HG02623 (cell line): ENCODE results near the gene UPF1.
"Not testable (repeated sequence)": the region's sequence is repeated elsewhere in the genome, so short reads cannot be mapped to it uniquely, and the experiment has no call there.

Experiments
- ATAC-seq: cut with Tn5 transposase; IDR thresholded peaks from one replicate; pipeline ENCODE4 v1.9.1; 2021; ENCODE audit warnings: moderate library complexity; ENCODE audit not compliant: unreplicated experiment

The UPF1 gene

DNA sequence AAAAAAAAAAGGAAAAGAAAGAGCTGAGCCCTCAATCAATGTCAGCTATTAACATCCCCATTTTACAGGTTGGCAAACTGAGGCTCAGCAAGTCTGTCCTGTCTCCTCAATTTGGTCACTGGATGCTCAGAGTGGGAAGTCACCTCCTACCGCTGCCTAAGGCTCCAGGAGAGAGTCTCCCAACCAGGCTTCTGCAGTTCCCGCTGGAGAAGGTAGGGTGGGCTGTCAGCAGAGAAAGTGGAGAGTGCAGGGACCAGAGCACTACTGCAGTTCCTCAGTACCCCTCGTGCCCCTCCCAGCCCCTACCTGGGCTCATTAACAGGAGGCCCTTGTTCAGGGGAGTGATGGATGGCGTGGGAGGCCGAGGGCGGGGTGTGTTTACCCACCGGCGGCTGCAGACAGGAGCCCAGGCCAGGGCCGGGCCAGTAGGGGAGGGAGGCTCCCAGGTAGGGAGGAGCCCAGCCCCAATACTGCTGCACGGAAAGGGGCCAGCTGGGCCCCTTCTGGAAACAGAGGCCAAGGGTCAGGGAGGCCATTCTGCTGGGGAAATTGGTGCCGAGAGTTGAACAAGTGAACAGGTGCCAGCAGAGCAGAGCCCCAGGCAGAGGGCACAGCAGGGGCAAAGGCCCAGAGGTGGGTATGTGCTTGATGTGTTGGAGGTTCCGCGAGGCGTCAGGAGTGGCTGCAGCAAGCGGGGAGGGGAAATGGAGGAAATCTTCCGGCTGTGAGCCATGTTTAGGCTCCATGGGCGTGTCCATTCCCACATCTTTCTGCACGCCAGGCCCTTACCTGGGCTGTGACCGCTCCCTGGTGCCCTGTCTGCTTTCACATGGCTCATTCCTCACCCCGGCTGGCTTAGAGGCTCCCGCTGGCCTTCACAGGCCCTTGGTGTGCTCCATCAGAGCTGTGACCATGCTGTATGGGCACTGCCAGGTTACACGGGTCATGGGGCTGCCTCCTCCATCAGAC, 33.1 kb upstream of the UPF1 start:
- no peak for ATAC-seq

GRCh38 chr19:18799389-18799970, 32.3 kb upstream of the UPF1 start:
- ATAC-seq: no peak

GRCh38 chr19:18800079-18800478, 31.7 kb upstream of the UPF1 start:
- ATAC-seq: no peak

GRCh38 chr19:18800636-18801035, 31.1 kb upstream of the UPF1 start:
- ATAC-seq: no peak

DNA sequence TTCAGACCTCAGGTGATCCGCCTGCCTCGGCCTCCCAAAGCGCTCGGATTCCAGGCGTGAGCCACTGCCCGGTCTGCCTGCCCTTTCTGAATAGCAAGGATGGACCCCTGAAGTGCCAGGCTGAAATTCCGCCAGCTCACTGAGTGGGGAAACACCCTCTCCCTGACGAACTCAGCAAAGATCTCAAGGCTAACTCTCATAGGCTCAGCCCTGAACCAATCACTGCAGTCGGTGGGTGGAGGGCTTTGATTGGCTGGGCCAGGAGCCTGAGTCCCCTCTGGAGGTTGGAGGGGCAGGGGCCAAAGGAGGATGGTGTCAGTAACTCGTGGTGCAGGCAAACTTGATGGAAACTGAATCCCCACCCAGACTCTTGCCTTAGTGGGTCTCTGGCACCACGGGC, 29.4 kb upstream of the UPF1 start:
- no peak for ATAC-seq

DNA sequence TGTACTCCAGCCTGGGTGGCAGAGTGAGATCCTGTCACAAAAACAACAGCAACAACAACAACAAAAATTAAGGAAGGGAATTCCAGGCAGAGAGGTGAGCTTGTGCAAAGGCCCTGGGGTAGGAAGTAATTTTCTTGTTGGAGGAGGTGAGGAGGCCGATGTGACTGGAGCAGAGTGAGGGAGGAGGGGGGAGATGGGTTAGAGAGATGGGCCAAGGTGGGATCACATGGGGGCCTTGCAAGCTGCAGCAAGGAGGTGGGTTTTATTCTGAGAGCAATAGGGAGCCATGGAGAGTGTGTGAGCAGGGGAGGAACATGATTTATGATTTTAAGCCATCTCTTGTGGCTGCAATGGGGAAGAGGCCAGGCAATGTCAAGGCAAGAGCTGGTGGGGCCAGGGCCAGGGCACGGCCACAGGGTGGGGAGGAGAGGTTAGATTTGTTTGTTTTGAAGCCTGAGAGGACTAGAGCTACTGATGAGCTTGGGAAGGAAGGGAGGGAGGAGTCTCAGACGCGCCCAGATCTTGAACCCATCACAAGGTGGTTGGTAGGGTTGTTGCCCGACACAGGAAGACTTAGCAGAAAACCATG, 28.1 kb upstream of the UPF1 start:
- no peak for ATAC-seq

GRCh38 chr19:18804139-18804601, 27.6 kb upstream of the UPF1 start:
- ATAC-seq: no peak

GRCh38 chr19:18804643-18805042, 27.1 kb upstream of the UPF1 start:
- no peak for ATAC-seq

DNA sequence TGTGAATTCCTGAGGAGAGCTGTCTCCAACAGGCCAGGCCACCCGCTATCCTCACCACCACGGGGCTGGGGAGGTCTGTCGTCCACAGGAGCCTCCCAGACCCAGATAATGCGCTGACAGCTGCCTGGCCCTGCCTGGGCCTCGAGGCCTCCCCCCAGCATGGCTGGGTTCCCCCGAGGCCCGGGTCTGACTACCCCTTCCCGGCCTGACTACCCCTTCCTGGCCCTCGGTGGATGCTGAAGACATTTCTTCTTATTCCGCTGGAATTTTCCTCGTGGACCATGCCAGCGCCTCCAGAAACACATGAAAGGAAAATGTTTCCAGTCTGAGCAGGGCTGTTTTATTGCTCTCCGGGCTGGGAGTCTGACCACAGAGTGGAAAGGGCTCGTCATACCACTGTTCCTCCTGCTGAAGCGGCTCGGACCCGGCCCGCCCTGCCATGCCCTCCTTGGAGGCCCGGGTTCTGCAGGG, 23.9 kb upstream of the UPF1 start:
- ATAC-seq: no peak

DNA sequence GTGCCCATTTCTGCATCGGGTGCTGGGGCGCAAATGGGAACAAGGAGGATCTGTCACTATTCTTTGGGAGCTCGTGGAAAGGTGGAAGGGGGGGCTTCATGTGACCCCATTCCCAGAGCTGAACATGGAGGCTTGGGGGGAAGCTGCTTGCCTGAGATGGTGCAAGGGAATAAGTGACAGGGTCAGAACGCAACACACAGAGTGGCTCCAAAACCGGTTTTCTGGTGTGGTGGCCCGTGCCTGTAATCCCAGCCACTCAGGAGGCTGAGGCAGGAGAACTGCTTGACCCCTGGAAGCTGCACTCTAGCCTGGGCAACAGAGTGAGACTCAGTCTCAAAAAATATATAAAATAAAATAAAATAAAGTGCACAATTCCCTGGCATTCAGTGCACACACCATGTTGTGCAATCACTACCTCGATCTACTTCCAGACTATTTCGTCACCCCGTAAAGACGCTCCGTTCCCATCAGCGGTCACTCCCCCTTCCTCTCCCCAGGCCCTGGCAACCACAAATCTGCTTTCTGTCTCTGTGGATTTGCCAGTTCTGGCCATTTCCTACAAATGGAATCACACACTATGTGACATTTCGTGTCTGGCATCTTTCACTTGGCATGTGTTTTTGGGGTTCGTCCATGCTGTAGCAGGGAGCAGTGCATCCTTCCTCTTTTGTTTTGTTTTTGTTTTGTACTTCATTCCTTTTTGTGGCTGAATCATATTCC, 22.4 kb upstream of the UPF1 start:
- no peak for ATAC-seq

- ATAC-seq: not testable (repeated sequence)
Observed at GRCh38 chr19:18811638-18812037, 20.1 kb upstream of the UPF1 start.

- no peak for ATAC-seq
Observed at GRCh38 chr19:18814063-18814462, 17.7 kb upstream of the UPF1 start.

DNA sequence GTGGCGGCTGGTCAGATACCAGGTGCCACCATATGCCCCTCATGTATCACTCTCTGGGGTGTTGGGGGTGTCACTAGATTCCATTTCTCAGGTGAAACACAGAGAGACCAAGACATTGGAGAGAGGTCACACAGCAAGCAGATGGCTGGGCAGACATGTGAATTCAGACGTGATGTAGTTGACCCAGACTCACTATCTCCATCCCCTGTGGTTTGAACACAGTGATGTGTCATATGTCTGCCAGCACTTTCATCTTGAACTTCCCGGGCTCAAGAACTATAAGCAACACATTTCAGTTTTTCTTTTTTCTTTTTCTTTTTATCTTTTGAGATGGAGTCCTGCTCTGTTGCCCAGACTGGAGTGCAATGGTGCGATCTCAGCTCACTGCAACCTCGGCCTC, 16.1 kb upstream of the UPF1 start:
- ATAC-seq: no peak

DNA sequence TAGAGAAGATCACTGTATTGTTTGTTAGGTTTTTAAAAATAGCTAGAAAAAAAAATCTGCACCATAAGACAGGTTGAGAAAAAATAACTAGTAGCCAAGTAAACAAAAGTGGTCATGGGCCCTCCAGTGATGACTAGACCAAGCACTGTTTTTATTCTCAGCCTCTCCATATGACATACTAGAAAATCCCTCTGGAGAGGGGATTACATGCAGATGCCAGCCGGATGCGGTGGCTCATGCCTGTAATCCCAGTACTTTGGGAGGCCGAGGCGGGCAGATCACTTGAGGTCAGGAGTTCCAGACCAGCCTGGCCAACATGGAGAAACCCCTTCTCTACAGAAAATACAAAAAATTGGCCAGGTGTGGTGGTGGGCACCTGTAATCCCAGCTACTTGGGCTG, 15.1 kb upstream of the UPF1 start:
- not testable (repeated sequence) for ATAC-seq

DNA sequence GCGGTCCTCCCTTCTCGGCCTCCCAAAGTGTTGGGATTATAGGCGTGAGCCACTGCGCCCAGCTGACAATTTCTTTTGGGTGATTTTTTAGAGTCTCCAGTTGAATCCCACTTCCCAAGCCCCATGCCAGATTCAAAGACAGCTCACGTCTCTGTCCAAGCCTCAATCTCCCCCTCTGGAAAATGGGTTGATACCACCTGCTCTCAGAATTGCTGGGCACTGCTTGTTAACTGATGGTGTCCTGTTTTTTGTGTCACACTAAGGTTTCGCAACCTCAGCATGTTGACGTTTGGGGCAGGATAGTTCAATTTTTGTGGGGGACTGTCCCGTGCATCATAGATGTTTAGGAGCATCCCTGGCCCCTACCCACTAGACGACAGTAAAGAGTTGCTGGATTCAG, 14.2 kb upstream of the UPF1 start:
- ATAC-seq: no peak

- ATAC-seq: no peak
Observed at GRCh38 chr19:18828786-18829185, 3.0 kb upstream of the UPF1 start.

DNA sequence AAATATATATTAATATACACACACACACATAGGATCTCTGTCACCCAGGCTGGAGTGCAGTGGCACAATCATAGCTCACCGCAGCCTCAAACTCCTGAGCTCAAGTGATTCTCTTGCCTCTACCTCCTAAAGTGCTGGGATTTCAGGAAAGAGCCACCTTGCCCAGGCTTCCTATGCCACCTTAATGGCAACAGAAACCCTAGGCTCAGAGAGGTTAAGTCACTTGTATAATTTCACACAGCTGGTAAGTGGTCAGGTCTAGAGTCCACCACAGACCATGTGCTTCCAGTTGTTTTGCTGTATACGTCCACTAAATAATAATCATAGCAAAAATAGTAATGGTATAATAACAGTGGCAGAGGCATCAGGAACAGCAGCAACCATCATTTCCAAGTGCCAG, 1.3 kb upstream of the UPF1 start:
- ATAC-seq: no peak

DNA sequence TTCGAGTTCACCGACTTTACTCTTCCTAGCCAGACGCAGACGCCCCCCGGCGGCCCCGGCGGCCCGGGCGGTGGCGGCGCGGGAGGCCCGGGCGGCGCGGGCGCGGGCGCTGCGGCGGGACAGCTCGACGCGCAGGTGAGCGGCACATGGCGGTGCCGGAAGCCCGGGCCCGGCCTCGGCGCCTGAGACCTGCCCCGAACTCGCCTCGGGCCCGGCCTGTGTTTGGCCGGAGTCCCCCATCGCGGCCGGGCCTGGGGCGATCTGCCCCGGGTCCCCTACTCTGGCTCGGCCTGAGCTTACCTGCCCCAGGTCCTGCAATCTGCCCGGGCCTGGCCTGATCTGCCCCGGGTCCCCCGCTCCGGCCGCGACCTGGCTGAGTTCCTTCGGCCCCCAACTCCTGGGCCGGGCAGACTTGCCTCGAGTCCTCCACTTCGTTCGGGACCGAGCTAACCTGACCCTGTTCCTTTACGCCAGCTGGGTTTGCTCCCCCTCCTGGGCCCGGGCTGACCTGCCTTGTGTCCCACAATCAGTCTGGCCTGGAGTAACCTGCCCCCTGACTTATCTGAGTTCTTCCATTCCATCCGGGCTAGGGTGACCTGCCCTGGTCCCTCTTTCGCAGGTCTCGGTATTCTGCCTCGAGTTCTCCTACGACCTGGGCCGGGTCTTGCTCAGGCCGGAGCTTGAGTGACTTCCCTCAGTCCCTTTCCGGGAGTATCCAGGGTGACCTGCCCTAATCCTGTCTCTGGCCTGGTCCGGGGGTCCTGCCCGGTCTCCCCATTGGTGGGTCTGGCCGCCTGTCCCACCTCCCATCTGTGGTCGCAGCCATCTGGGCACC, 764 bp downstream of the UPF1 start:
- peak; percentile 32 for ATAC-seq

GRCh38 chr19:18833141-18833476, 1.4 kb downstream of the UPF1 start:
- ATAC-seq: no peak

DNA sequence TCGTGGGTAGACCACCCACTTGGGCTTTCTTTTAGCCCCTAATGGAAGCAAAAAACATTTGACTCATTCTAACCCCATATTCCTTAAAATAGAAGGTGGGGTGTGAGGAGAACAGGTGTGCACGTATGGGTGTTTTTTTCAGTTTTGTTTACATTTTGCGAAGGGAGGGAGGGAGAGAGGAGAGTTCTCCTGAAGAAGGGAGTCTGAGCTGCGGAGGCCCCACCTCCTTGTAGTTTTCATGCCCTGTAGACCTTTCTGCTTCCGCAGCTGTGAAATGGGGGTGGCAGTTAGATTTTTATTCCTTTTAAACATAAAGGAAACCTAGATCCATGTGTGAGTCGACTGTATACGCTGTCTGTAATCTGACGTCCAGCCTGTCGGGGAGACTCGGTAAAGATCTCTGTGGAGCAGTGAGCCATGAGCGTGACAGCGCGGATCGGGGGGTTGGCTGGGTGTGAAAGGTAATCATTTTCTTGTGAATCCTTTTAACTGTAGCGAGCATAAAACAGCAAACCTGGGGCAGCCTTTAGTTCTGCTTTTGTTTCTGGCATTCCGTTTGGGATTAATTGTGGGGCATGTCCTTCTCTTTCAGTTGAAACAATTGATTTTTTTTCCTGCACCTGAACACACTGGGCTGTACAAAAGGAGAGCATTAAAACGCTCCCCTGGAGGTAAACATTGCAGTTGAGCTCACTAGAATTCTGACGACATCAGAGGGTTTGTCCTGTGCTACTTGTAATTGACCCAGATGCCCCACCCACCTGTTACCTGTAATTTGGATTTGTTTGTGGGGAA, 2.3 kb downstream of the UPF1 start:
- ATAC-seq: no peak
